Left ventricle myocardium inferior (tissue), 1 donor: ENCODE data around the gene MAX. TPM values are rescaled to one million over a fixed set of nuclear protein-coding genes. Genes with fewer than 3 reads are reported as not detected.

Source experiments
- DNase-seq: peaks from one replicate; pipeline ENCODE4 v3.0.0-alpha.2; 2020
- H3K27ac ChIP-seq: fragments of 200-600 bp; replicated peaks from 2 replicates; pipeline ENCODE4 v1.8.0; 2021
- H3K27me3 ChIP-seq: fragments of 200-600 bp; 2 replicates; pipeline ENCODE4 v1.8.0; 2021; ENCODE audit warnings: low read depth
- H3K36me3 ChIP-seq: fragments of 200-600 bp; 2 replicates; pipeline ENCODE4 v1.8.0; 2021
- H3K4me1 ChIP-seq: fragments of 200-600 bp; 2 replicates; pipeline ENCODE4 v1.8.0; 2021
- H3K4me3 ChIP-seq: fragments of 200-600 bp; 2 replicates; pipeline ENCODE4 v1.8.0; 2021; ENCODE audit warnings: mild to moderate bottlenecking, moderate library complexity
- H3K9me3 ChIP-seq: fragments of 200-600 bp; replicated peaks from 2 replicates; pipeline ENCODE4 v1.8.0; 2021
- CTCF ChIP-seq: fragments of 200-600 bp; IDR thresholded peaks from 2 replicates; pipeline ENCODE4 v1.8.0; 2021; ENCODE audit warnings: antibody characterized with exemption, mild to moderate bottlenecking, borderline replicate concordance
- intact Hi-C: fragments of 100-400 bp; cut with micrococcal nuclease; formaldehyde crosslinking; loops from one replicate; pipeline ENCODE4 v1.11.0; 2022
- total RNA-seq: library from RNA; stranded (reverse); fragmentation: NEBNext Ultra II Directional; extraction: Animal tissue kit (Norgen Biotek cat#: 25700); gene quantifications from one replicate; pipeline ENCODE4 v1.2.1, GENCODE V29; 2021
- donor health status: DM: no; HTN: yes; CAD: no; lungs with severe emphysema.

The MAX gene
- total RNA-seq, 1 donor from 2014 or later, result 81.9 TPM

DNA sequence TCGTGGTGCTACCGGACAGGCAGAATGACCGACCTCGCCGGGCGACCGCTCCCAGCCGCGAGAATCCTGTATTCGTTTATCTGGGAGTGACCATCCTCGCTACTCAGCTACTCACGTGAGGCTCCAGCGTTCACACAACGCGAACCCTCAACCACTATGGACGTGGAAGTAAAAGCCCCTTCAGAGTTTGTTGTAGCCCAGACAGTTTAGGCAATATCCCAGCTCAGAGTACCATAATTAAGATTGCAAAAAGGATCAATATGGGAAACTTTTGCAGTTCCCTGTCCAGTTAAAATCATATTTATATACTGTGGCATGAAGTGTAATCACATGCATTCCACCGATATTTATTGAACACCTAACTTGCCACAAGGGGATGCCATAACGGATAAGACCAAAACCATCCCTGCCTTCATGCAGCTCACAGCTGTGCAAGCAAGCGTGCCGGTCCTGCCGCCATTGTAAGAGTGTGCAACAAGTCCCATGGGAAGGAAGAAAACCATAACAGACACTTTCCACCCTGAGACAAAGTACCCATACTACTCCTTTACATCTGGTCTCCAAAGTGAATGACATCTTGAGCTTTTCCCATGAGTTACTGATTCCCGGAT lies 938 bp upstream of the MAX start:
- Histone ChIP-seq H3K27me3 (no peaks in the 10 kb centered on the region), H3K36me3 (no peaks in the 10 kb centered on the region), H3K4me1 (peaks cover 47% of the 10 kb centered on the region), H3K27ac (peak overlapping the region; percentile 81), H3K4me3 (peak overlapping the region; percentile 95), H3K9me3 (no peaks in the 10 kb centered on the region)
- DNase-seq, result no peak
- intact Hi-C loops, result no loop called here
- TF ChIP-seq CTCF, result no peak

GRCh38 chr14:65101631-65102440 lies 481 bp downstream of the MAX start:
- Histone ChIP-seq H3K27me3 (no peaks in the 10 kb centered on the region), H3K4me3 (peak overlapping the region; percentile 95), H3K4me1 (peaks cover 61% of the 10 kb centered on the region), H3K27ac (peak overlapping the region; percentile 92), H3K9me3 (no peaks in the 10 kb centered on the region), H3K36me3 (no peaks in the 10 kb centered on the region)
- DNase-seq, result peak; percentile 23
- intact Hi-C loops, result no loop called here
- TF ChIP-seq CTCF, result no peak

DNA sequence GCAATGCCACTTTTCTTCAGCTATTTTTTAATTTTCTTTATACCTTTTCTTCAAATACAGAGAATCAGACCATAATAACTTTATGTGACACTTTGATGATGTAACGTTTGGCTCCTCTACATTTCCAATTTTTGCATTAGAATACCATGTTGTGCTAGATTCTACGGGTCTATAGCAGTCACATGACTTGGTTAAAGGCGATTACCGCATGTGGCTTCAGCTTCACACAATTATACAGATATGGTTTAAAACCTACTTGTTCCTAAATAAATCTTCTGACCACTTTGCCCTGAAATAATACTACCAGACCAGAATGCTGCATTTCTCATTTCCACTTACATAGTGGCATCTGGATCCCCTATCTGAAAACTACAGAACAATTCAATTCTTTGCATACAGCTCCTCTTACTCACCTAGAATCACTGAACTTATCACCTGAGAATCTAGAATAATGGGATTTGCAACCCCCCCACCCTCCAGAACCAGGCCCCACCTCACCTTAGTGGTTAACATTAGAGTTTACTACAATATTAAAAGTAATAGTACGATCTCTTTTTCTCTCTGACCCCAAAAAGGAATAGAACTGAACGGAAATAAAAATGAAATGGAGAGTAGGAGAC lies 1.3 kb downstream of the MAX start:
- intact Hi-C loops, result no loop called here

DNA sequence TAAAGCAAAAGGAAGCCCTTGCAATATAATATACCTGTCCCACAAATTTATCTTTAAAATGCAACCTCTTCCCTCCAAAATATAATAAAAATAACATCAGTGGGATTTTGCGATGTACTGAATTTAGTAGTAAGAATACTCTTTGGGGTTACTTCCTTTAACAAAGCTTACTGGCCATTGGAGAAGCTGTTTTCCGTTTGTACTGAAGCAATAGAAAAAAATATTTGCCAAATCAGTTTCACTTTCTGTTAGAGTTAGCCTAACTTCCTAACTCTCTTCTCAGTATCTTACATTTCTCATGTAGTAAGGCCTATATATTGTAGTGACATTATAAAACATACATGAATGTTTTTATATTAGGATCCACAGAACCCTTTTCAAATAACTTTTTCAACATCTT lies 3.7 kb downstream of the MAX start:
- no peak for DNase-seq
- no peak for TF ChIP-seq CTCF
- intact Hi-C loops, result no loop called here
- Histone ChIP-seq H3K4me1 (peaks cover 94% of the 10 kb centered on the region), H3K27me3 (no peaks in the 10 kb centered on the region), H3K27ac (peak overlapping the region; percentile 82), H3K36me3 (peaks cover 13% of the 10 kb centered on the region), H3K4me3 (peak overlapping the region; percentile 51), H3K9me3 (no peaks in the 10 kb centered on the region)

More for the DNA sequence above, 1.3 kb downstream of the MAX start:
- Histone ChIP-seq H3K27ac (peak overlapping the region; percentile 92), H3K9me3 (no peaks in the 10 kb centered on the region), H3K4me3 (peak overlapping the region; percentile 95), H3K27me3 (no peaks in the 10 kb centered on the region), H3K4me1 (peaks cover 69% of the 10 kb centered on the region), H3K36me3 (no peaks in the 10 kb centered on the region)
- DNase-seq, result no peak
- TF ChIP-seq CTCF, result no peak

DNA sequence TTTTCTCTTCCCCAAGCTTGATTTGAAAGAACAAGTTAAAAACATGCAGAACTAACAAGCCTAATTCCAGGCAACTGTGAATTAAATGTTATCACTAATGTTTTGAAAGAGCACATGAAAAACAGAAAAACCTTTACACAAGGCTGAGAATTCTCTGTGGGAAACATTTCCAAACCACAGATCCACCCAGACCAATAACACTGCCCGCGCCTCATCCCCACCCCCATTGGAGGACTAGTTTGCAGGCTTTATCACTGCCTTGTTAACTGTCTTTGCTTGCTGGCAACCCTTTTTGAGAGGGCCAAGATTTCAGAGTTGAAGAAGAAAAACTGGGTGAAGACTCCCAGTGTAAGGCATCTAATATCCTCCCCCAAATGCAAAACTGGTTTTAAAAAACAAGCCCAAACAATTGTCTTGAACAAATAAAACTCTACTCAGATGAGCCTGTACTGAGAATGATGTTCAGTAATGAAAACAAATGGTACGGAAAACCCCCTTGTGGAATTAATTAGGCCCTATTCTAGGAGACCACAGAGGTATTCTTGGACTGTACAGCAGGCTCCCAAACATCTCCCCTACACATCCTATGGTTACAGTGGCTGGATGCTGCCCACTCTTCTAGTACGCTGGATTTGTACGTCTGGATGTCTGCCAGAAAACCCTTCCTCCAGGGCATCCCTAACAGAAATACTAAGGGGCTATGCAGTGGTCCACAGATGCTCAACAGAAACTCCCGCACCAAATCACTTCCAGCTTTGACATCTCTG lies 5.8 kb downstream of the MAX start:
- intact Hi-C loops, result no loop called here
- no peaks in the 10 kb centered on the region for H3K27me3 ChIP-seq
- peak overlapping the region; percentile 82 for H3K27ac ChIP-seq
- H3K36me3 ChIP-seq, result peaks cover 34% of the 10 kb centered on the region
- no peak for DNase-seq
- H3K9me3 ChIP-seq, result no peaks in the 10 kb centered on the region
- peaks cover 100% of the 10 kb centered on the region for H3K4me1 ChIP-seq
- peak overlapping the region; percentile 10 for H3K4me3 ChIP-seq
- no peak for TF ChIP-seq CTCF
